H9 (cell line): ENCODE data around the gene BTBD3. TPM values are rescaled to one million over a fixed set of nuclear protein-coding genes. Genes with fewer than 3 reads are reported as not detected.

ENCODE experiments used
- DNase-seq: peaks from one replicate; pipeline ENCODE4 v3.0.0-alpha.2; 2017
- H2AFZ ChIP-seq: one replicate; pipeline ENCODE4 v1.6.1; 2013; ENCODE audit warnings: mild to moderate bottlenecking, low read length, control low read depth, moderate library complexity
- H2AK5ac ChIP-seq: 2 replicates; pipeline ENCODE4 v1.6.1; 2013; ENCODE audit warnings: low read length, control low read depth, mixed read lengths; ENCODE audit not compliant: insufficient read length
- H2BK120ac ChIP-seq: one replicate; pipeline ENCODE4 v1.6.1; 2013; ENCODE audit warnings: low read depth, mild to moderate bottlenecking, low read length, control low read depth, inconsistent platforms; ENCODE audit not compliant: poor library complexity, severe bottlenecking
- H2BK12ac ChIP-seq: 2 replicates; pipeline ENCODE4 v1.6.1; 2013; ENCODE audit warnings: low read length, control low read depth, mixed read lengths, low read depth; ENCODE audit not compliant: insufficient read length
- H2BK15ac ChIP-seq: 2 replicates; pipeline ENCODE4 v1.6.1; 2013; ENCODE audit warnings: low read depth, low read length, control low read depth
- H2BK20ac ChIP-seq: one replicate; pipeline ENCODE4 v1.6.1; 2013; ENCODE audit warnings: low read depth, mild to moderate bottlenecking, low read length, control low read depth, inconsistent platforms; ENCODE audit not compliant: poor library complexity, severe bottlenecking
- H2BK5ac ChIP-seq: 2 replicates; pipeline ENCODE4 v1.6.1; 2013; ENCODE audit warnings: low read length, control low read depth, mixed read lengths; ENCODE audit not compliant: insufficient read length
- H3K14ac ChIP-seq: 2 replicates; pipeline ENCODE4 v1.6.1; 2013; ENCODE audit warnings: low read length, control low read depth; ENCODE audit not compliant: insufficient read depth
- H3K18ac ChIP-seq: 2 replicates; pipeline ENCODE4 v1.6.1; 2013; ENCODE audit warnings: low read depth, mild to moderate bottlenecking, mixed read lengths, low read length, control low read depth; ENCODE audit not compliant: insufficient read length
- H3K23ac ChIP-seq: 2 replicates; pipeline ENCODE4 v1.6.1; 2013; ENCODE audit warnings: low read length, control low read depth, mixed read lengths, low read depth; ENCODE audit not compliant: insufficient read length
- H3K23me2 ChIP-seq: 2 replicates; pipeline ENCODE4 v1.6.1; 2013; ENCODE audit warnings: low read depth, mild to moderate bottlenecking, mixed read lengths, low read length, control low read depth; ENCODE audit not compliant: insufficient read length, poor library complexity, severe bottlenecking
- H3K27ac ChIP-seq: 2 replicates; pipeline ENCODE4 v1.5.1; 2013; ENCODE audit warnings: low read length, control low read depth, mixed read lengths, low read depth; ENCODE audit not compliant: insufficient read length
- H3K27me3 ChIP-seq: 2 replicates; pipeline ENCODE4 v1.6.1; 2013; ENCODE audit warnings: low read length, control low read depth, inconsistent platforms; ENCODE audit not compliant: insufficient read depth
- H3K4ac ChIP-seq: 2 replicates; pipeline ENCODE4 v1.6.1; 2013; ENCODE audit warnings: low read depth, mild to moderate bottlenecking, control low read depth, inconsistent platforms, low read length, moderate library complexity
- H3K4me1 ChIP-seq: 2 replicates; pipeline ENCODE4 v1.6.1; 2013; ENCODE audit warnings: low read length, control low read depth, inconsistent platforms; ENCODE audit not compliant: insufficient read depth
- H3K4me2 ChIP-seq: 2 replicates; pipeline ENCODE4 v1.6.1; 2013; ENCODE audit warnings: low read length, control low read depth, mixed read lengths; ENCODE audit not compliant: insufficient read length, insufficient read depth
- H3K56ac ChIP-seq: 2 replicates; pipeline ENCODE4 v1.6.1; 2013; ENCODE audit warnings: low read depth, mild to moderate bottlenecking, mixed read lengths, low read length, control low read depth; ENCODE audit not compliant: insufficient read length
- H3K79me1 ChIP-seq: 2 replicates; pipeline ENCODE4 v1.6.1; 2013; ENCODE audit warnings: low read depth, mild to moderate bottlenecking, moderate library complexity, low read length, control low read depth, inconsistent platforms; ENCODE audit not compliant: insufficient read depth, poor library complexity, severe bottlenecking
- H3K79me2 ChIP-seq: 2 replicates; pipeline ENCODE4 v1.6.1; 2013; ENCODE audit warnings: low read length, control low read depth, inconsistent platforms; ENCODE audit not compliant: insufficient read depth
- H3K9ac ChIP-seq: 2 replicates; pipeline ENCODE4 v1.6.1; 2013; ENCODE audit warnings: low read length, control low read depth, mixed read lengths; ENCODE audit not compliant: insufficient read length; ENCODE audit errors: extremely low read depth
- H3K9me3 ChIP-seq: one replicate; pipeline ENCODE4 v1.6.1; 2013; ENCODE audit warnings: low read depth, low read length, inconsistent platforms; ENCODE audit not compliant: control insufficient read depth
- H3T11ph ChIP-seq: one replicate; pipeline ENCODE4 v1.6.1; 2013; ENCODE audit warnings: mild to moderate bottlenecking, low read length, control low read depth, inconsistent platforms
- H4K20me1 ChIP-seq: one replicate; pipeline ENCODE4 v1.6.1; 2013; ENCODE audit not compliant: control insufficient read depth, insufficient read length, insufficient read depth
- H4K5ac ChIP-seq: 2 replicates; pipeline ENCODE4 v1.6.1; 2013; ENCODE audit warnings: low read depth, mild to moderate bottlenecking, mixed read lengths, low read length, control low read depth; ENCODE audit not compliant: insufficient read length
- H4K8ac ChIP-seq: replicated peaks from 2 replicates; pipeline ENCODE4 v1.6.1; 2013; ENCODE audit warnings: low read length, control low read depth, mixed read lengths, low read depth; ENCODE audit not compliant: insufficient read length
- H4K91ac ChIP-seq: 2 replicates; pipeline ENCODE4 v1.6.1; 2013; ENCODE audit warnings: low read depth, mild to moderate bottlenecking, moderate library complexity, mixed read lengths, low read length, control low read depth; ENCODE audit not compliant: insufficient read length
- H3K27ac Mint-ChIP-seq, 3 experiments: 2 replicates in 2 of 3; 3 replicates in 1 of 3; pipeline ENCODE4 v1.8.0; 2020 to 2021; ENCODE audit warnings: mixed read lengths in 3 of 3, mild to moderate bottlenecking in 1 of 3, moderate library complexity in 1 of 3
- H3K27me3 Mint-ChIP-seq: 2 replicates; pipeline ENCODE4 v1.8.0; 2021; ENCODE audit warnings: low read depth, mild to moderate bottlenecking, moderate library complexity, mixed read lengths
- H3K36me3 Mint-ChIP-seq, 3 experiments: 2 replicates in 2 of 3; 3 replicates in 1 of 3; pipeline ENCODE4 v1.8.0; 2020 to 2021; ENCODE audit warnings: low read depth in 3 of 3, mixed read lengths in 3 of 3; ENCODE audit not compliant: insufficient read depth in 1 of 3
- H3K4me1 Mint-ChIP-seq, 2 experiments: 2 replicates each; pipeline ENCODE4 v1.8.0; 2020; ENCODE audit warnings: mixed read lengths in 2 of 2
- H3K4me3 Mint-ChIP-seq, 2 experiments: 2 replicates in 1 of 2; 3 replicates in 1 of 2; pipeline ENCODE4 v1.8.0; 2020 to 2021; ENCODE audit warnings: mild to moderate bottlenecking in 2 of 2, mixed read lengths in 2 of 2, moderate library complexity in 1 of 2
- H3K9me3 Mint-ChIP-seq, 2 experiments: 2 replicates in 1 of 2; 3 replicates in 1 of 2; pipeline ENCODE4 v1.8.0; 2020; ENCODE audit warnings: mild to moderate bottlenecking in 2 of 2, mixed read lengths in 2 of 2, moderate library complexity in 1 of 2
- CTCF ChIP-seq: fragments of 200-600 bp; sonication (generic); conservative IDR thresholded peaks from 3 replicates; pipeline ENCODE4 v1.8.0; 2021; ENCODE audit warnings: antibody characterized with exemption, mild to moderate bottlenecking
- WGBS: extraction: QIAGEN DNeasy Blood & Tissue Kit; methylation state at CpG from one replicate; pipeline ENCODE4 v1.1.7; 2013; ENCODE audit warnings: missing lambda C conversion rate, low lambda C conversion rate, mixed read lengths; ENCODE audit not compliant: insufficient read length; ENCODE audit errors: extremely low coverage; 5-methylcytosine and 5-hydroxymethylcytosine counted together
- total RNA-seq: library from RNA; stranded (reverse); gene quantifications from 2 replicates; pipeline ENCODE4 v1.2.1, GENCODE V29; 2021

Gene BTBD3
- total RNA-seq, 1 experiment from 2014 or later = 62.1 TPM

GRCh38 chr20:11882651-11883050, 35.0 kb upstream of the BTBD3 start:
- no peaks in the 10 kb centered on the region for H3K27me3 Mint-ChIP-seq
- H4K8ac ChIP-seq = no peak overlapping the region

More at GRCh38 chr20:11882651-11883050, 35.0 kb upstream of the BTBD3 start:
- Histone ChIP-seq H3K9ac (no peak overlapping the region), H3K14ac (no peak overlapping the region), H3K79me1 (no peaks in the 10 kb centered on the region), H3K23me2 (no peaks in the 10 kb centered on the region), H3K4me1 (no peaks in the 10 kb centered on the region), H3T11ph (no peak overlapping the region), H3K23ac (no peak overlapping the region), H3K9me3 (no peaks in the 10 kb centered on the region), H2BK12ac (no peak overlapping the region), H3K4ac (no peak overlapping the region), H2BK120ac (no peak overlapping the region), H3K56ac (no peak overlapping the region), H4K91ac (no peak overlapping the region), H2BK20ac (no peak overlapping the region), H3K27ac (no peak overlapping the region), H4K5ac (no peak overlapping the region), H4K20me1 (no peaks in the 10 kb centered on the region), H3K4me2 (no peak overlapping the region), H2AFZ (no peak overlapping the region), H3K18ac (no peak overlapping the region), H2AK5ac (no peak overlapping the region), H2BK15ac (no peak overlapping the region), H2BK5ac (no peak overlapping the region), H3K27me3 (no peaks in the 10 kb centered on the region), H3K79me2 (no peaks in the 10 kb centered on the region)
- DNase-seq = no peak
- no peaks in the 10 kb centered on the region for H3K9me3 Mint-ChIP-seq
- H3K4me1 Mint-ChIP-seq = no peaks in the 10 kb centered on the region
- H3K27ac Mint-ChIP-seq = no peak overlapping the region
- no CpG with 5 or more reads among the region's 7 CpGs for WGBS
- no peak overlapping the region for H3K4me3 Mint-ChIP-seq
- no peak for TF ChIP-seq CTCF
- peaks cover 0 to 2% (median 0%) of the 10 kb centered on the region in 3 experiments; a peak in 1 of 7 replicates for H3K36me3 Mint-ChIP-seq
